ENCODE results near the gene DSCAM.

DNA sequence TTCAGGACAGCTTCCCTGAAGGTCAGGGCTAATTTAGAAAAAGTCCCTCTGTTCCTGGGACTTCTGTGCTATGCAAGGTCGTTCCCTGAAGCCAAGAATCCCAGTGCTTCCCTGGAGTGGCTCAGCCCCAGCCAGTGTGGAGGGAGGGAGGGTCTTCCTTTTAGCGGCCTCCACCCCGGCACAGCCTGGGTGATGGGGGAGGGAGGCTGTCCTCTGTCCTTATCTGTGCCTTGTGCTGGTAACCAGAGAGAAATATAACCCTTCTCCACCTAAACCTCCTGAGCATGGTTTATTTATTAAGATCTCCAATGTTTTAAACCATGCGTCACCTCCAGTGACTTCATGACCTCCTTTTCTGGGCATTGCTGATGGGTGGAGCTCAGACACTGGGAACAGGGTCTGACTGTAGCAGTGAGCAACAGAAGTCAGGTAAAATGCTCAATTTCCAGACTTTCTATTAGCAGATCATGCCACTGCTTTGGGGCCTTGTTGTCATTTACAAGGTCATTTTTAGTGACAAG lies 157.1 kb downstream of the DSCAM start:
- TF ChIP-seq EZH2phosphoT487 (IDR thresholded peaks at IDR 0.05; ENCODE audit: insufficient read depth, low read depth) (no peak), EZH2 (IDR thresholded peaks at IDR 0.05; ENCODE audit: insufficient read depth, poor library complexity, severe bottlenecking) (no peak)
